Upper lobe of right lung (tissue), 1 donor: ENCODE measurements around the gene RETREG3. TPM values are rescaled to one million over a fixed set of nuclear protein-coding genes. Genes with fewer than 3 reads are reported as not detected.
"Not testable (repeated sequence)": the region's sequence is repeated elsewhere in the genome, so short reads cannot be mapped to it uniquely, and the experiment has no call there.

Experiments used
- ATAC-seq: fragments of 200-7000 bp; cut with Tn5 transposase; one replicate; pipeline ENCODE4 v1.9.1; 2020; ENCODE audit warnings: mild to moderate bottlenecking, moderate library complexity
- DNase-seq: peaks from one replicate; pipeline ENCODE4 v3.0.0-alpha.2; 2020
- H3K27ac ChIP-seq: fragments of 200-600 bp; one replicate; pipeline ENCODE4 v1.8.0; 2022
- H3K27me3 ChIP-seq: fragments of 200-600 bp; one replicate; pipeline ENCODE4 v1.8.0; 2022; ENCODE audit warnings: mild to moderate bottlenecking
- H3K36me3 ChIP-seq: fragments of 200-600 bp; one replicate; pipeline ENCODE4 v1.8.0; 2022
- H3K4me1 ChIP-seq: fragments of 200-600 bp; one replicate; pipeline ENCODE4 v1.8.0; 2022
- H3K4me3 ChIP-seq: fragments of 200-600 bp; one replicate; pipeline ENCODE4 v1.8.0; 2022; ENCODE audit warnings: mild to moderate bottlenecking
- H3K9me3 ChIP-seq: fragments of 200-600 bp; one replicate; pipeline ENCODE4 v1.8.0; 2022
- intact Hi-C: fragments of 100-400 bp; cut with DNase I; formaldehyde crosslinking; loops from one replicate; pipeline ENCODE4 v1.11.0; 2022
- total RNA-seq: library from RNA; stranded (reverse); fragmentation: NEBNext Ultra II Directional; extraction: Animal tissue kit (Norgen Biotek cat#: 25700); gene quantifications from one replicate; pipeline ENCODE4 v1.2.1, GENCODE V29; 2021
- TF ChIP-seq, protein P1 (sequence below): fragments of 200-600 bp; IDR thresholded peaks from one replicate; pipeline ENCODE4 v1.8.0; 2022; ENCODE audit warnings: antibody characterized with exemption
- donor health status: DM: no; HTN: yes; CAD: no; lungs with severe emphysema.

The RETREG3 gene
- total RNA-seq, 1 donor from 2014 or later, result 68.6 TPM

DNA sequence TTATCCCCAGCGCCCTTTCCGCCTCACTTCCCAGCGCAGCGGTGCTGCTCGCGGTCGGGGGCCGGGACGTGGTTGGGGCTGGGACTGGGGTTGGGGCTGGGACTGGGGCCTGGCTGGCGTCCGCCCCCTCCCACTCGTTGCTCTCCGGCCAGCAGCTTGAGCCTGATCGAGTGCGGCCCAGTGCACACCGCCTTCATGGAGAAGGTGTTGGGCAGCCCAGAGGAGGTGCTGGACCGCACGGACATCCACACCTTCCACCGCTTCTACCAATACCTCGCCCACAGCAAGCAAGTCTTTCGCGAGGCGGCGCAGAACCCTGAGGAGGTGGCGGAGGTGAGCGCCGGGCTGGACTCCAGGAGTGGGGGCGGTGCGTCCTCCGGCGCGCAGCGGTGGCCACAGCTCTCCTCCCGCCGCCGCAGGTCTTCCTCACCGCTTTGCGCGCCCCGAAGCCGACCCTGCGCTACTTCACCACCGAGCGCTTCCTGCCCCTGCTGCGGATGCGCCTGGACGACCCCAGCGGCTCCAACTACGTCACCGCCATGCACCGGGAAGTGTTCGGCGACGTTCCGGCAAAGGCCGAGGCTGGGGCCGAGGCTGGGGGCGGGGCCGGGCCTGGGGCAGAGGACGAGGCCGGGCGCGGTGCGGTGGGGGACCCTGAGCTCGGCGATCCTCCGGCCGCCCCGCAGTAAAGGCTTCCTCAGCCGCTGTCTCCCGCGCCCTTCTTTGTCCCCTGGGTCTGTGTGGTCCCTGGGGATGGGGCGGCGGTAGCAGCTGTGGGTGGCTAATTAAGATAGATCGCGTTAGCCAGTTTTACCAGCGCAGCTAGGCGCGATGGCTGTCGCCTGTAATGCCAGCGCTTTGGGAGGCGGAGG, 54.7 kb downstream of the RETREG3 start:
- peak overlapping the region; percentile 89 for H3K4me3 ChIP-seq
- TF ChIP-seq, protein P1, sequence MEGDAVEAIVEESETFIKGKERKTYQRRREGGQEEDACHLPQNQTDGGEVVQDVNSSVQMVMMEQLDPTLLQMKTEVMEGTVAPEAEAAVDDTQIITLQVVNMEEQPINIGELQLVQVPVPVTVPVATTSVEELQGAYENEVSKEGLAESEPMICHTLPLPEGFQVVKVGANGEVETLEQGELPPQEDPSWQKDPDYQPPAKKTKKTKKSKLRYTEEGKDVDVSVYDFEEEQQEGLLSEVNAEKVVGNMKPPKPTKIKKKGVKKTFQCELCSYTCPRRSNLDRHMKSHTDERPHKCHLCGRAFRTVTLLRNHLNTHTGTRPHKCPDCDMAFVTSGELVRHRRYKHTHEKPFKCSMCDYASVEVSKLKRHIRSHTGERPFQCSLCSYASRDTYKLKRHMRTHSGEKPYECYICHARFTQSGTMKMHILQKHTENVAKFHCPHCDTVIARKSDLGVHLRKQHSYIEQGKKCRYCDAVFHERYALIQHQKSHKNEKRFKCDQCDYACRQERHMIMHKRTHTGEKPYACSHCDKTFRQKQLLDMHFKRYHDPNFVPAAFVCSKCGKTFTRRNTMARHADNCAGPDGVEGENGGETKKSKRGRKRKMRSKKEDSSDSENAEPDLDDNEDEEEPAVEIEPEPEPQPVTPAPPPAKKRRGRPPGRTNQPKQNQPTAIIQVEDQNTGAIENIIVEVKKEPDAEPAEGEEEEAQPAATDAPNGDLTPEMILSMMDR, result no peak
- peak overlapping the region; percentile 92 for H3K27ac ChIP-seq
- H3K27me3 ChIP-seq, result no peaks in the 10 kb centered on the region
- peak; percentile 94 for DNase-seq
- H3K36me3 ChIP-seq, result no peaks in the 10 kb centered on the region
- H3K4me1 ChIP-seq, result peaks cover 15% of the 10 kb centered on the region
- intact Hi-C loops, result no loop called here
- H3K9me3 ChIP-seq, result no peaks in the 10 kb centered on the region
- ATAC-seq, result peak; percentile 93

DNA sequence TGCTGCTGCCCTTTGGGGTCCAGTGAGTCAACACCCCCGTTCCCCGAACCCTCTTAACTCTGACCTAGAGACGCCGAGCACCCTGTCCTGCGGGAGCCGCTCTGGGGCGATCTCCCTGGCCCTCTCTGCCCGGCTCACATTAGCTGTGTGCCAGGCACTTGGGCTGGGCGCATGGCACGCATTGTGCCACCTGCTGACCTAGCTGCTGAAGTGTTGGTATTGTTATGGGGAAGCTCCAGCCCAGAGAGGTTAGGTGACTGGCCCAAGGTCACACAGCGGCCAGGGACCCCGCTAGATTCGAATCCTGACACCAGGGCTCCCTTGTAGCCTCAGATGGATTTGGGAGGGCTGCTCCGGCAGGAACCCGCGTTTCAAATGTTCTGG, 55.3 kb downstream of the RETREG3 start:
- no peaks in the 10 kb centered on the region for H3K36me3 ChIP-seq
- peak; percentile 74 for DNase-seq

DNA sequence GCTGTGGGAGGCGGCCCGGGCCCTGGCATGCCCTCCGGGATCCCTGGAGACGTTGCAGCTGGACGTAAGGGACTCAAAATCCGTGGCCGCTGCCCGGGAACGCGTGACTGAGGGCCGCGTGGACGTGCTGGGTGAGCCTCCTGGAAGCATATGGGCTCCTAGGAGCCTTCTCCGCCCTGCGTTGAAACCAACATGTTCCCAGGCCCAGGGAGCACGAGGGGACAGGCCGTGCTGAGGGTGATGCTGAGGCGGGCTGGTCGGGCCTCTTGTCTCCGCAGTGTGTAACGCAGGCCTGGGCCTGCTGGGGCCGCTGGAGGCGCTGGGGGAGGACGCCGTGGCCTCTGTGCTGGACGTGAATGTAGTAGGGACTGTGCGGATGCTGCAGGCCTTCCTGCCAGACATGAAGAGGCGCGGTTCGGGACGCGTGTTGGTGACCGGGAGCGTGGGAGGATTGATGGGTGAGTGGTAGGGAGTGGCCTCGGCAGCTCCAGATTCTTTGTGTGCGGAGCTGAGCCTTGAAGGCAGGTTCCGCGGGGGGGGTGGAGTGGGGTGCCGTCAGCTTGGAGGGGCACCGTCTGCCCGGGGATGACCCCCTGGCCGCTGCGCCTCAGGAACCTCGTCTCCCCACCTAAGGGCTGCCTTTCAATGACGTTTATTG, 55.9 kb downstream of the RETREG3 start:
- Histone ChIP-seq H3K9me3 (no peaks in the 10 kb centered on the region), H3K4me1 (peaks cover 20% of the 10 kb centered on the region), H3K36me3 (no peaks in the 10 kb centered on the region), H3K4me3 (peak overlapping the region; percentile 89), H3K27me3 (no peaks in the 10 kb centered on the region), H3K27ac (peak overlapping the region; percentile 92)
- intact Hi-C loops, result no loop called here
- ATAC-seq, result no peak
- peak; percentile 67 for DNase-seq
- TF ChIP-seq, protein P1, result no peak

More for the DNA sequence above, 55.3 kb downstream of the RETREG3 start:
- Histone ChIP-seq H3K4me3 (peak overlapping the region; percentile 89), H3K4me1 (peaks cover 17% of the 10 kb centered on the region), H3K9me3 (no peaks in the 10 kb centered on the region), H3K27me3 (no peaks in the 10 kb centered on the region), H3K27ac (peak overlapping the region; percentile 92)
- intact Hi-C loops, result no loop called here
- ATAC-seq, result peak; percentile 57
- TF ChIP-seq, protein P1, result no peak

DNA sequence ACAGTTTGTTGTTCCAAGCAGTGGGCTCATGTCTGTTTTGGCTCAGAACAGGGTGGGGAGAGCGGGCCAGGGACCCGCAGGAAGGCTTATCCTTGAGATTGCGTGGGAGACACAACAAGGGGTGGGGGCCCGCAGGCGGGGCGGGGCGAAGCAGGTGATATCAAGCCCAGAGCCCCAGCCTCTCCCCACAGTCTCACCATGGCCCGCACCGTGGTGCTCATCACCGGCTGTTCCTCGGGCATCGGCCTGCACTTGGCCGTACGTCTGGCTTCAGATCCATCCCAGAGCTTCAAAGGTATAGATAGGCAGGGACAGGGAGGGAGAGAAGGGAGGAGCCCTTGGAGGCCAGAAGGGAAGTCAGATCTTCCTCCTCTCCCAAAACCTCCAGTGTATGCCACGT, 56.4 kb downstream of the RETREG3 start, which contains the start of gene HSD17B1:
TSS of gene HSD17B1 (plus strand) at position 188 of the 400 bp plus-strand sequence. CDS start at position 199, 11 bp downstream.
- DNase-seq, intact Hi-C loops, H3K27me3 ChIP-seq, H3K36me3 ChIP-seq, ATAC-seq, H3K9me3 ChIP-seq: not testable (repeated sequence)
- peak within 1 kb of the TSS; percentile 92 for H3K27ac ChIP-seq
- H3K4me3 ChIP-seq, result peak within 1 kb of the TSS; percentile 89
- peaks cover 20% of the 10 kb centered on the region for H3K4me1 ChIP-seq

DNA sequence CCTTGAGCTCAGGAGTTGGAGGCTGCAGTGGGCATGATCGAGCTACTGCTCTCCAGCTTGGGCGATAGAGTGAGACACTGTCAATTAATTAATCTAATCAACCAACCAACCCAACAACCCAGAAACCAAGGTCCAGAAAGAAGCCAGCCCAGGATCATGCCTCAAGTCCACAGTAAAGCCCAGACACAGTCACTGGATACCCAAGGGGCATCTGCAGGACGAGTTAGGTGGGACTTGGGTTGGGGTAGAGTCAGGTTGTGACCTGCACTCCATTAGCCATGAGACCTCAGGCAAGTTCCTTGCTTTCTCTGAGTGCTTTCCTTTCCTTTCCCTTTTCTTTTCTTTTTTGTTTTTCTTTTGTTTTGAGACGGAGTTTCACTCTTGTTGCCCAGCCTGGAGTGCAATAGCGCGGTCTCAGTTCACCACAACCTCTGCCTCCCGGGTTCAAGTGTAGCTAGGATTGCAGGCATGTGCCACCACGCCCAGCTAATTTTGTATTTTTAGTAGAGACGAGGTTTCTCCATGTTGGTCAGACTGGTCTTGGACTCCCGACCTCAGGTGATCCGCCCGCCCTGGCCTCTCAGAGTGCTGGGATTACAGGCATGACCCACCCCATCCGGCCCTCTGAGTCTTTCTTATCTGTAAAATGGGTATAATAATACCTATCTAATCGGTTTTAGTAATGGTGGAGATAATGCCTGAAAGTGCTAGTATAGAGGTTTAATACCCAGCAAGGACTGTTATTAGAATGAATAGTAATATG, 60.0 kb downstream of the RETREG3 start:
- Histone ChIP-seq H3K9me3 (no peaks in the 10 kb centered on the region), H3K36me3 (no peaks in the 10 kb centered on the region), H3K27ac (no peak overlapping the region), H3K4me3 (no peak overlapping the region), H3K4me1 (peaks cover 14% of the 10 kb centered on the region), H3K27me3 (no peaks in the 10 kb centered on the region)
- TF ChIP-seq, protein P1, result no peak
- intact Hi-C loops, result no loop called here
- ATAC-seq (no peak), DNase-seq (no peak)
